ENCODE results near the gene PPM1F. TPM values are rescaled to one million over a fixed set of nuclear protein-coding genes. Genes with fewer than 3 reads are reported as not detected.
"Not testable (repeated sequence)": the region's sequence is repeated elsewhere in the genome, so short reads cannot be mapped to it uniquely, and the experiment has no call there.

The PPM1F gene
- total RNA-seq, 2 donors from 2014 or later: 16.8 to 17.5 TPM

DNA sequence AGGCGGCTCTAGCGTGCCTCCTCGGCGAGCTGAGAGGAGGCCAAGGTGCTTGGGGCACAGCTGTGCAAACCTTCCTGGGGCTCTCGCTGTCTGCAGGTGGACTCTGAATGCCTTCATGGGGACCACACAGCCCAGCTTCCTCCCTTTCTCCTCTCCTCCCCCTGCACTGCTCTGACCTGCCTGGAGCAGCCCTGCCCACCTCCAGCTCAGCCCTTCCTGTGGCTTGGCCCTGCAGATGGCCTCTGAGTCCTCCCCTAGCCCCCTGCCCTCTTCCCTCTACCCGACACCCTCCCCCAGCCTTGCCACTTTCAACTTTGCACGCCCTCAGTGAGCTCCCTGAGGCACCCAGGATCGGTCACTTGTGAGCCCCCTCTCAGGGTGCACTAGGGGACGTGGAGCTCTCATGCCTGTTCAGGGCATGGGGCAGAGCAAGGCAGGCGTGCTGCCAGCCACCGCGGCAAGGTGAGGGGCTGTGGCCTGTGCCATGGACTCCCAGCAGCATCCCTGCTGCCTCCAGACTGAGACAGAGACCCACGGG lies 31.4 kb downstream of the PPM1F start:
- no peaks in the 10 kb centered on the region for H3K9me3 Mint-ChIP-seq
- DNase-seq (ENCODE audit: low spot score in 2 of 2): no peak
- no peak overlapping the region for H3K27ac Mint-ChIP-seq
- H3K36me3 Mint-ChIP-seq: no peaks in the 10 kb centered on the region
- ATAC-seq: no peak

DNA sequence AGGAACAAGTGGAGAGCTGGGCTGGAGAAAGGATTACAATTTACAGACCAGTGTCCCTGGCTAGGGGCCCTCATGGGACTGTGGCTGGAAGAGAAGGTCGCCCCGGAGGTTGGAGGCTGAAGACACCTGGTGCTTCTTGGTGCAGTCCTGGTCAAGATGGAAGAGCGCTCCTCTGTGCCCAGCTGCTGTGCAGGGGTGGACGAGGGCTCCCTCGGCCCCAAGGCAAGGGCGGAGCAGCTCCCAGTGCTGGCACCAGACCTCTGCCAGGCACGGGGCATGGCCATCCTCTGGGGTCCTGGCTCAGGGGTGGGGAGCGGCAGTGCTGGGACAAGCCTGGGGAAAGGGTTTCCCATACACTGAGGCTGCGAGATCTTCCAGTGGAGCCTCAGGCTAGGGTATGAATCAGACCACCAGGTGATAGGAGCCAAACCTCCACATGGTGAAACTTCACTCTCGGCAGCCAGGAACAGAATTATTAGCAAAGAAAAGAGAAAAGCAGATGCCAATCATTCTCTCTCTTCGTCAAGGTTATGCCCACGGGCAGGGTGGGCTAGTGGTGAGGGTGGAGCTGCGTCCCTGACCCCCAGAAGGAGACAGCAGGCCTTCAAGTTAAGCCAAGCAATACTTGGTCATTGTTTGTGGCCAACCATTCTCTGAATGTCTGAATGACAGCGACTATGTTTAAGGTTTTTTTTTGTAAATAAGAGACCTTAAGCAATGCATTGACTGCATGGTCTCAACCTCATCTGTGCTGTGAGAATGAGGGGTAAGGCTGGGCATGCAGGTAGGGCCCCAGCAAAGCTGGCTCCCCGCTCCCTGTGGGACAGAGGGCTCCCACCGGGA lies 32.1 kb downstream of the PPM1F start:
- no peak for DNase-seq (ENCODE audit: low spot score in 2 of 2)
- ATAC-seq: no peak
- Mint-ChIP-seq H3K36me3 (no peaks in the 10 kb centered on the region), H3K27ac (peak overlapping the region in 1 of 2 donors; percentile 77), H3K9me3 (no peaks in the 10 kb centered on the region)

GRCh38 chr22:21919526-21920307 lies 32.9 kb downstream of the PPM1F start:
- Mint-ChIP-seq H3K27ac (no peak overlapping the region), H3K9me3 (no peaks in the 10 kb centered on the region), H3K36me3 (no peaks in the 10 kb centered on the region)
- DNase-seq (ENCODE audit: low spot score in 2 of 2): no peak
- ATAC-seq: no peak

DNA sequence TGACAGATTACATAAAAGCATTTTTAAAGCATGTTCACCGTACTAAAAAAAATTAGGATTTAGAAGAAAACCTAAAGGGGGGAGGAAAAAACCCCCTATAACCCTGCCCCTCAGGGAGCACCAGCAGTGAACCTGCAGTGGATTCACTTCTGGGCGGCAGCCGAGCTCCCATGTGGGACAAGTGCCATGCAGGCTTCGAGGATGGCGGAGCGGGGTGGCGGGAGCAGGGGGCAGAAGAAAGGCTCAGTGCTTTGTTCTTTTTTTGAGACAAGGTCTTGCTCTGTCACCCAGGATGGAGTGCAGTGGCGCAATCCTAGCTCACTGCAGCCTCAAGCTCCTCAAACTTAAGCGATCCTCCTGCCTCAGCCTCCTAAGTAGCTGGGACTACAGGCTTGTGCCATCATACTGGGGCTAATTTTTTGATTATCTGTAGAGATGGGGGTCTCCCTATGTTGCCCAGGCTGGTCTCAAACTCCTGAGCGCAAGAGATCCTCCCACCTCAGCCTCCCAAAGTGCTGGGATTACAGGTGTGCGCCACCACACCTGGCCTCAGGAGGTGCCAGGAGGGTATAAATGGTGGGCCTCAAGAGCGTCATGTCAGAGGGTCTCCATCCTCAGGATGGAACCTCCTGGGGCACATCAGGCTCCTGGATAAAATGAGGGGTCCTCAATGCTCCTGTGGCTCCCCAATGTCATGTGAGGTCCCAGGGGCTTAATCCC lies 34.0 kb downstream of the PPM1F start:
- ATAC-seq (no peak), DNase-seq (ENCODE audit: low spot score in 2 of 2) (no peak)
- Mint-ChIP-seq H3K27ac (no peak overlapping the region), H3K36me3 (no peaks in the 10 kb centered on the region), H3K9me3 (no peaks in the 10 kb centered on the region)

DNA sequence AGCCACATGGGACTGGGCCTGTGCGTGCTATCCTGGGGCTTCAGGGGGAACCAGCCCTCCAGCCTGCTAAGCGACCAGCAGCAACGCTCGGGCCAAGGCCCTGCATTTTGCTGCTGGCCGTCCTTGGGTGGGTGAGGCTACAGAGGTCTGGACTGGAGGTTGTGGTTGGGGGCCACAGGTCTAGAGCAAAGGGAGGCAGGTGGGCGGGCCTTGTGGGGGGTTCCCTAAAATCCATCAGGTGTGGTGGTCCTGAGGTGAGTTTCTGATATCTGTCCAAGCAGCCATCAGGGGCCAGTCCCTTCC lies 34.7 kb downstream of the PPM1F start:
- ATAC-seq (no peak), DNase-seq (ENCODE audit: low spot score in 2 of 2) (no peak)
- no peaks in the 10 kb centered on the region for H3K36me3 Mint-ChIP-seq
- no peak overlapping the region for H3K27ac Mint-ChIP-seq
- no peaks in the 10 kb centered on the region for H3K9me3 Mint-ChIP-seq

DNA sequence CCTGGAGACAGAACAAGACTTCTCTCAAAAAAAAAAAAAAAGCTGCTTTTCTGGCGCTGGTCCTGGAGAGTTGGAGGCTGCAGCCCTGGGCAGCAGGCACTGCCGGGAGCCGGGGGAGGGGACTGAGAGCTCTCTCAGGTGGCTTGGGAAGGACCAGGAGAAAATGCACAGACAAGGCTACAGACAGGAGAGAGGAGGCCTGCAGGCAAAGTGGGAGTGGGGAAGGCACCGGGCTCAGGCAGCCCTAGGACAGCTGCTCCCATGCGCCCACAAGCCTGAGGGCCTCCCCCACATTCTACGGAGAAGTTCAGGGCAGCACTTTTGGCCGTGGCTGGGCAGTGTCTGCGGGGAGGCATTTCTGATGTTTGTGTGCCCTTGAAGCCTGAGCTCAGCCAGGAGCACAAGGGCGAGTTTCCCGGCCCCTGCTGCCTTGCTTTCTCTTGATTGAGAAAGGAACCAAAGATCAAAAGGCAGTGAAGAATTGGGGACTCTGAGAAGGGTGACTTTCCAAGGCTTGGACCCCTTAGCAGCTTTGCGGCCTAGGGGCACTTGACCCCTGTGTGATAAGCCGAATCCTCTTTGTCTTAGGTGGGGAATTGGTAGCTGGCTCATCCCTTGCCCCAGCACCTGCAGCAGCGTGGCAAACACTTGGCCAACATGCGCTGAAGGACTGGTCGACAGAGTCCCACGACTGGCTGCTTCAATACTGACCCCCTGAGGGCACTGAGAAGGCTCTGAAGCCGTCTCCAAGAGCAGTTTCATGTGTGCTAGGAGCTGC lies 35.3 kb downstream of the PPM1F start:
- ATAC-seq: no peak
- Mint-ChIP-seq H3K36me3 (no peaks in the 10 kb centered on the region), H3K27ac (no peak overlapping the region), H3K9me3 (no peaks in the 10 kb centered on the region)
- DNase-seq (ENCODE audit: low spot score in 2 of 2): no peak

DNA sequence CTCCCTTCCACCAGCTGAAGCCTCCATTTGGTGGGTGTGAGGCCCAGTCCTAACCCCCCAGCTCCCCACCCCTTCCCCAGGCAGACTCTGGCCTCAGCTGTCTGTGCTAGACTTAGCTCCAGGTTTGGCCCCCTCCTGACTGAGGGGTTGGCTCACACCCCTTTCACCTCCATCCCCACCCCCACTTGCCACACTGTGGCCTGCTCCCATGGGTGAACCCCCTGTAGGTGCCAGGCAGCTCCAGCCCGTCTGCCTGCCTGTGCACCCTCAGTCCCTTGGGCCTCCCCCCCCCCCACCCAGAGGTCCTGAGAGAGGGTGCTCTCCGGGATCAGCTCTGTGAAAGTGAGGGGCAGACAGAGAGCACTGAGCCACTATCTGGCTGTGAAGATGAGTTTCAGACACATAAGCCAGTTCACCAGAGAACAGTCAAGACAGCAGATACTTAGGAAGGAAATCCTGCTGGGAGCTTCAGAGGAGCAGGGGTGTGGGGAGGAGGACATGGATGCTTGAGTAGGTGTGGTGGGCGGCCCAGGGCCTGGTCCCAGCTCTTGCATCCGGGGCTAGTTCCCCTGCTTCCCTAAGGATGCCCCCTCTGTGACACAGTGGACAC lies 36.2 kb downstream of the PPM1F start:
- ATAC-seq (no peak), DNase-seq (ENCODE audit: low spot score in 2 of 2) (no peak)
- no peak overlapping the region for H3K27ac Mint-ChIP-seq
- H3K36me3 Mint-ChIP-seq: no peaks in the 10 kb centered on the region
- no peaks in the 10 kb centered on the region for H3K9me3 Mint-ChIP-seq

- Mint-ChIP-seq H3K27ac (no peak overlapping the region), H3K36me3 (no peaks in the 10 kb centered on the region), H3K9me3 (no peaks in the 10 kb centered on the region)
- DNase-seq (ENCODE audit: low spot score in 2 of 2) (no peak), ATAC-seq (no peak)
Observed at GRCh38 chr22:21915624-21916308, 36.9 kb downstream of the PPM1F start.

- not testable (repeated sequence) for H3K9me3 Mint-ChIP-seq; H3K27ac Mint-ChIP-seq; ATAC-seq; H3K36me3 Mint-ChIP-seq; DNase-seq (ENCODE audit: low spot score in 2 of 2)
Observed at GRCh38 chr22:21914033-21914642, 38.5 kb downstream of the PPM1F start.

- not testable (repeated sequence) for ATAC-seq; H3K27ac Mint-ChIP-seq; DNase-seq (ENCODE audit: low spot score in 2 of 2); H3K36me3 Mint-ChIP-seq; H3K9me3 Mint-ChIP-seq
Observed at GRCh38 chr22:21910367-21910766, 42.3 kb downstream of the PPM1F start.

GRCh38 chr22:21909871-21910270 lies 42.8 kb downstream of the PPM1F start:
- Mint-ChIP-seq H3K27ac (no peak overlapping the region), H3K36me3 (no peaks in the 10 kb centered on the region), H3K9me3 (no peaks in the 10 kb centered on the region)
- ATAC-seq: no peak
- no peak for DNase-seq (ENCODE audit: low spot score in 2 of 2)

DNA sequence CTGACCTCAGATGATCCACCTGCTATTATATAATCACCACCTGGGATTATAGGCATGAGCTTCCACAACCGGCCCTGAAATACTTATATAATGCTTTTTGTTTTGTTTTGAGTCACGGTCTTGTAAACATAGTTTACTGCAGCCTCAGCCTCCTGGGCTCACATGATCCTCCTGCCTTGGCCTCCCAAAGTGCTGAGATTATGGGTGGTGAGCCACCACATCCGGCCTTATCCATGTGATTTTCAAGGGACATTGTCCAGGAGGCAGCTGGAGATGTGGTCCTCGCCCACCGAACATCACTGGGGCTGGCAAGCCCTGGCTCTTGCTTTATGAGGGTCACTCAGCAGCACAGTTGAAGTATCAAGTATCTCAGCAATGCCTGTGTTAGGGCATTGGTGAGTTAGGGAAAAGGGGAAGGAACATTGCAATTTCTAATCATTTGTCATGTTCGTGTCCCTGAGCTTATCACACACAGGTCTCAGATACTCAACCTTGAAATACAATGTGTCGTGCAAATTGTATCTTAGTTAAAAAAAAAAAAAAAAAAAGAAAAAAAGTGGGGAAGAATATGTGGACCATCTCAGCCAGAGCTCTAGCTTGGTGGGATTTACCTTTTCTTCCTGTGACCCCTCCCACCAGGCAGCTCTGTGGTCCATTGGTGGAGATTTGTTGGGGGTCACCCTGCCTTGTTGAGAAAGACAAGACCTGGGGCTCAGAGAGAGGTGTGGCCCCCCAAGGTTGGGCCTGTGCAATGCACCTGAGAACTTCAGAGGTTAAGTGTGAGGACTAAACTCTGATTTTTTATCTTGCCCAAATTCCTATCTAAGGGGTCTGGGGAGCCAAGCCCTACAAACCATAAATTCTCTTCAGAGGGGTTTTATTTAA lies 44.8 kb downstream of the PPM1F start:
- DNase-seq (ENCODE audit: low spot score in 2 of 2) (no peak), ATAC-seq (no peak)
- Mint-ChIP-seq H3K36me3 (peaks cover 0 to 6% of the 10 kb centered on the region in 2 donors), H3K9me3 (no peaks in the 10 kb centered on the region), H3K27ac (no peak overlapping the region)

- not testable (repeated sequence) for DNase-seq (ENCODE audit: low spot score in 2 of 2); H3K27ac Mint-ChIP-seq; H3K36me3 Mint-ChIP-seq; ATAC-seq; H3K9me3 Mint-ChIP-seq
Observed at GRCh38 chr22:21905234-21905633, 47.4 kb downstream of the PPM1F start.

GRCh38 chr22:21904250-21904789 lies 48.3 kb downstream of the PPM1F start:
- DNase-seq (ENCODE audit: low spot score in 2 of 2) (no peak), ATAC-seq (no peak)
- Mint-ChIP-seq H3K36me3 (peaks cover 0 to 6% of the 10 kb centered on the region in 2 donors), H3K27ac (no peak overlapping the region), H3K9me3 (no peaks in the 10 kb centered on the region)
